HG02884 (cell line): ENCODE measurements around the gene CPLANE1.
A peak's percentile ranks its signal among the peaks of the same experiment; 100 is the strongest.
"Not testable (repeated sequence)": the region's sequence is repeated elsewhere in the genome, so short reads cannot be mapped to it uniquely, and the experiment has no call there.

Experiments
- ATAC-seq: cut with Tn5 transposase; IDR thresholded peaks from one replicate; pipeline ENCODE4 v1.9.1; 2021; ENCODE audit warnings: mild to moderate bottlenecking, moderate library complexity; ENCODE audit not compliant: unreplicated experiment

The CPLANE1 gene

DNA sequence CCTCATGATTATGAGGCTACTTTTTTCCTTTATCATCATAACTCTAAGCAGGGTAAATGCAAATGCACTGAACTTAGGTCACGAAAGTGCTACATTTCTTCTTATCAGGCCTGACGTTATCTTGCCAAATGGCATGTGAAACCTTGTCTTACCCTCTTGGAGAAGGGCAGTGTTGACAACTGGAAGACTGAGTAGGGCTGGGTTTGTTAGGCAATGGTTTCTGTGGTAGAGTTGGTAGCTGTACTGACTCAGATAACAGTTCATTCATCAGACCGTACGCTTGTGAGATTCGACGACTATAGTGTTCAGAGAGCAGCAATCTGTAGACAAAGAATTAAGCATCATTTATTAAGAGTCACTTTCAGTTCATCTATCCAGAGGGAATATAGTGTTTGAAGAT lies 127.7 kb downstream of the CPLANE1 start:
- no peak for ATAC-seq

GRCh38 chr5:37121027-37121426 lies 128.1 kb downstream of the CPLANE1 start:
- ATAC-seq, result no peak

GRCh38 chr5:37120270-37120669 lies 128.9 kb downstream of the CPLANE1 start:
- no peak for ATAC-seq

GRCh38 chr5:37116359-37116758 lies 132.8 kb downstream of the CPLANE1 start:
- ATAC-seq, result no peak

DNA sequence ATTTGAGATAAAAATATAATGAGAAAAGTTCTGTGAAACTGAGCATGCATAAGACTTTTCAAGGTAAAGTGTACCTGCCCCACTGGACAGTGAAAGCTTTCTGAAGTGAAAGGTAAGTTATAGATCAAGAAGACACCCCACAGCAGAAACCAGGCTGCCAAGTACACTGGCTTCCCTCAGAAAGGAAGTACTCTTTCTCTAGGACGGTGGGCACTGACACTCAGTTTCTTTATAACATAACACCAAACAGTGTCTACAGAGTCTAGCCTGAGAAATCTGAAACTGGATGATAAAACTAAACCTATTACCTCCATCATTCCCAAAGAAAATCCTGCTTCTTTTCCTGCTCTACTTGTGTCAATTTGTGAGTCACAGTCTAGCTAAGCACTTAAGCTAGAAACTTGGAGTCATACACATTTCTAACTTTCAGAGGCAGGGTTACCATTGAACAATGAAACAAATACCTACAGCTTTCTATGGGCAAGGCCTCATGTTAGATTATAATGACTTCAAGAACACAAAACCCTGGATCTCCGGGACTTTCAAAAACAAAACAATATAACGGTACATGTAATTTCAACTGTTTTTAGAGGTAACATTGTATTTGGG lies 136.7 kb downstream of the CPLANE1 start:
- ATAC-seq, result no peak

DNA sequence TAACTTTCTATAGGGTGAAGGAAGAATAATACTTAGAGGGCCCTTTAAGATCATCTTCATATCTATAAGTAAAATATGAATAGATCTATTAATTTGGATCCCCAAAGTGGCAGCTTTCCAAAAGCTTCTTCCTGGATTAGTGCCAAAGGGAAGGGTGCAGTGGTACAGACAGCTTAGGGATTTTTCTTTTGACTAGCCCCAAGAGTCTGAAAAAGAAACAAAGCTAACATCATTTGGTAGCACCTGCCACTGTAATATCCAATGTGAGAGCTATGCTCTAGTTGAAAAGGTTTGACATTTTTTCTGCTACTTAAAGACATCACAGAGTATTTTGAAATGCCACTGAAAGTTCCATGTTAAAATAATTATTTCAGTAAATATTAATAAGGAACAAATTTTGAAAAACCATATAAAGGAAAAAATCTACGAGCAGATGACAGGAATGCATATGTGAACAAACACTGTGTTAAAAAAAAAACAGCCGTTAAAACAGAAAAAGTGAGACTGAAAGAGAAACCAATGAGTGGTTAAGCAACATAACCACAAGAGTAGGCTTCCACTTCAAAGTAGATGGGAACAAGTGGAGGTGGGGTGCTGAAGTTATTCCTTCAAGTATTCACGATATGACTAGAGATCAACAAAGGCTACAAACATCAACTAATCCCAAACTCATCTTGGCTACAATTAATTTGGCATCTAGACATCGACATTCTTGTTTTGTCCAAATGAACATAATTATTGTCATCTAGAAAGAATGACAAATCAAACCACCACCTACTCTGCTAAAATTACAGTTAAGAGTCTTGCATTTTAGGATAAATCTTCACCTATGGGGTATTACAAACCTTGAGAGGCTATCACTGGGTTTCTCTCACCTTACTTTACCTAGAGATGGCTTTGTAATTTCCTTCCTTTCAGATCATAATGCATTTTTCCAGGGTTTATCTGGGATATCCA lies 137.5 kb downstream of the CPLANE1 start:
- ATAC-seq, result peak; percentile 94

GRCh38 chr5:37110135-37110534 lies 139.0 kb downstream of the CPLANE1 start:
- ATAC-seq, result no peak

GRCh38 chr5:37109338-37109737 lies 139.8 kb downstream of the CPLANE1 start:
- no peak for ATAC-seq

DNA sequence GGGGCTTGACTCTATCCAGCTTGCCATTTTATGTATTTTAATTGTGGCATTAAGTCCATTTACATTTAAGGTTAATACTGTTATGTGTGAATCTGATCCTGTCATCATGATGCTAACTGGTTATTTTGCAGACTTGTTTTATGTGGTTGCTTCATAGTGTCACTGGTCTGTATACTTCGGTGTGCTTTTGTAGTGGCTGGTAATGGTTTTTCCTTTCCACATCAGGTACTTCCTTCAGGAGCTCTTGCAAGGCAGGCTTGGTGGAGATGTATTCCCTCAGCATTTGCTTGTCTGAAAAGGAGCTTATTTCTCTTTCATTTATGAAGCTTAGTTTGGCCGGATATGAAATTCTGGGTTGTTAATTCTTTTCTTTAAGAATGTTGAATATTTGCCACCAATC lies 145.9 kb downstream of the CPLANE1 start:
- ATAC-seq, result no peak

- ATAC-seq, result not testable (repeated sequence)
These were observed 149.9 kb downstream of the CPLANE1 start for GRCh38 chr5:37099267-37099666.

- not testable (repeated sequence) for ATAC-seq
These were observed 155.4 kb downstream of the CPLANE1 start for GRCh38 chr5:37093795-37094194.

- ATAC-seq, result no peak
These were observed 158.4 kb downstream of the CPLANE1 start for GRCh38 chr5:37090781-37091180.

- ATAC-seq, result no peak
These were observed 159.0 kb downstream of the CPLANE1 start for GRCh38 chr5:37090123-37090726.

DNA sequence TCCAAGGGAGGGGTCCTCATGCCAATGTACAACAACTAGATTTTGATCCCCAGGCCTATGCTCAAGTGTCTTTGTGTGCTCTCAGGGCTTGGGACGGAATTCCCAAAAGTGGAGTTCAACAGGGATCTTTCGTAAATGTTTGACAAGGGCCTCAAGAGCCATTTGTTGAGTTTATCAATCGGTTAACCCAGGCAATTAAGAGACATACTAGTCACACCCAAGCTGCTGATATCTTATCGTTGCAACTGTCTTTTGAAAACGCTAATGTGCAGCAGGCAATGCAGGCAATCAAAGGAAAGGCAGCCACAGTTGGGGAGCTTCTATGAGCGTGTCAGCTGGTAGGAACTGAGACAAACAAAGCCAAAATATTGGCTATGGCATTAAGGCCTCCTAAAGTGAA lies 161.2 kb downstream of the CPLANE1 start:
- no peak for ATAC-seq

GRCh38 chr5:37086466-37087173 lies 162.6 kb downstream of the CPLANE1 start:
- no peak for ATAC-seq

DNA sequence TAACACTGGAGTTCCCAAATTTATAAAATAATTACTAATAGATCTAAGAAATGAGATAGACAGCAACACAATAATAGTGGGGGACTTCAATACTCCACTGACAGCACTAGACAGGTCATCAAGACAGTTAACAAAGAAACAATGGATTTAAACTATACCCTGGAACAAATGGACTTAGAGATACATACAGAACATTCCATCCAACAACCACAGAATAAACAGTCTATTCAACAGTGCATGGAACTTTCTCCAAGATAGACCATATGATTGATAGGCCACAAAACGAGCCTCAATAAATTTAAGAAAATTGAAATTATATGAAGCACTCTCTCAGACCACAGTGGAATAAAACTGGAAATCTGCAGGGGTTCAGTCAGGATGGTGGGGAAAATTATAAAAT lies 163.2 kb downstream of the CPLANE1 start:
- not testable (repeated sequence) for ATAC-seq

GRCh38 chr5:37082977-37083376 lies 166.2 kb downstream of the CPLANE1 start:
- ATAC-seq, result not testable (repeated sequence)

DNA sequence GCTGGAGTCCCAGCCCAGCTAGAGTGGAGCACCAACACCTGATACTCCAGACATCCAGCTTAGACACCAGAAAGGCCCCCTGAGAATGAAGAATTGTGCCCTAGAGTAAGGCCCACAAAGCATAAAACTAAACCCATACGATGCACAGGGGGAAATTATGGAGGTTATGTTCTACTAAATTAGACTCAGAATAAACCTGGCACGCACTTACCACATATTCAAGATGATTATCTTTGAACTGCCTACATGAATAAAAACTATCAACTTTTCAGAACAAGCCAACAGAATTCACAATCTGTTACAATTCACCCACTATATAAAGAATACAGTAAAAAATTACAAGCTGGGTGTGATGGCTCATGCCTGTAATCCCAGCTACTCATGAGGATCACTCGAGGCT lies 168.5 kb downstream of the CPLANE1 start:
- no peak for ATAC-seq

GRCh38 chr5:37077146-37077545 lies 172.0 kb downstream of the CPLANE1 start:
- ATAC-seq, result no peak

GRCh38 chr5:37075399-37075950 lies 173.7 kb downstream of the CPLANE1 start:
- ATAC-seq, result no peak
